ENCODE measurements around the gene PROX1. TPM values are rescaled to one million over a fixed set of nuclear protein-coding genes. Genes with fewer than 3 reads are reported as not detected.

The PROX1 gene
- total RNA-seq, 4 donors from 2014 or later, result 0.68 to 2.8 (median 1.0) TPM

DNA sequence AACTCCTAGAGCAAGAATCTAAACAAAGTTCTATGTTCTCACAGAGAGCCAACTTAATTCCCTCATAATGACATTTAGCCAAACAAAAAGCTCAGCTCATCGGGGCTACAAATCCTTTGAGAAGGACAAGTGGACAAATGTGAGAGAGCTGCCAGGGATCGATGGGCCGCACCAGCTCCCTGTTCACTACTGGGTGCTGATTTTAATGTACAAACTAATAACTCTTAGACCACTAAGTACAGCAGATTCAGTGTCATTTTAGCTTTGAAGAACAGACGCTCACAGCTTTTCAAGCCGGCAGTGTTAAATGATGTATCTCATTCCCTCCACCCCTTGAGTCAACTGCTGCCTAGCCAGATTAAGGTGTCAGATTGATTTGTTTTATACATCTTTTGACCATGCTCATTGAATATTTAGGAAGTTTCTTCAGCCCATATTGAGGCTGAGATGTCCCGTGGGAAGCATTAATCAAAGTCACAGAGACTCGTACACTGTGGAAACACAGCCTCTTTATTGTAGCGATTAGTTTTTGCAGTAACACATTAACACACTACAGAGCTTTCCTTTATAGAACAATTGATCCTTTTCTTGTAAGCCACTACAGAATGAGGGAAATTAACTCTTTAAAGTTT, 21.1 kb downstream of the PROX1 start:
- TF ChIP-seq CTCF (IDR thresholded peaks at IDR 0.05; ENCODE audit: low read depth), result no peak

GRCh38 chr1:214009423-214010196, 21.8 kb downstream of the PROX1 start:
- TF ChIP-seq CTCF (IDR thresholded peaks at IDR 0.05; ENCODE audit: low read depth), result no peak

DNA sequence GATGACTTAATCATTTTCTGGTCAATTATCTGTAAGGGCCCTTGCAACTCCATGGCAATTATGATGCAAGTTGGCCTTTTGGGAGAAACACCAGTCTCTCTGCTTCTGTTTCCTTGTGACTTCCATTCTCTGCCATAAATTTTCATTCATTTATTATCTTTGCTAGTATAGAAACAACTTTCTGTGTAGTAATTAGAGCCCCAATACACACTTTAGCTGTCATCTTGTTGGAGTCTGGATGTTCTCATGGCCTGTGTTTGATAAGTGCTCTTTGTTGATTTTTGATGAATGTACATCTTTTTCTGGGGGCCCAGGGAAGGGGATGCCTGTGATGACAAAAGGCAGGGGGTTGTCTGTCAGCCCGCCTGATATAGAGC, 22.4 kb downstream of the PROX1 start:
- no peak for TF ChIP-seq CTCF (IDR thresholded peaks at IDR 0.05; ENCODE audit: low read depth)

DNA sequence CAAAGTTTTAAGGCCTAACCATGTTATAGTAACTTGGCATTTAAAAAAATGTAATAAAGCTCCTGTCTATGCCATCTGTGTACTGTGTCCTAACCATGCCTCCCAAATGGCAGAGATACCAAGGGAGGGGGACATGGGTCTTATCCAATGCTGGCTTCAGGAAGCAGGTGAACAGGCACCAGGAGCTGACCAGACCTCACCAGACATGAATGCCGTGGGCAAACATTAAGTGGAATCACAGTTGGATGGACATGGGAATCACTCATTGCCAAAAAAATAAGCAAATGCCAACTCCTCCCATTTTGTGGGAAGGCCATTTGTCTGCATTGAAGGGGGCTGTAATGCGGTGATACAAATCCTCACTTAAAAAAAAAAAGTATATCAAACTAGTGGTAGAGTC, 22.9 kb downstream of the PROX1 start:
- TF ChIP-seq CTCF (IDR thresholded peaks at IDR 0.05; ENCODE audit: low read depth), result no peak

- no peak for TF ChIP-seq CTCF (IDR thresholded peaks at IDR 0.05; ENCODE audit: low read depth)
These were observed 24.6 kb downstream of the PROX1 start for GRCh38 chr1:214012418-214012817.

DNA sequence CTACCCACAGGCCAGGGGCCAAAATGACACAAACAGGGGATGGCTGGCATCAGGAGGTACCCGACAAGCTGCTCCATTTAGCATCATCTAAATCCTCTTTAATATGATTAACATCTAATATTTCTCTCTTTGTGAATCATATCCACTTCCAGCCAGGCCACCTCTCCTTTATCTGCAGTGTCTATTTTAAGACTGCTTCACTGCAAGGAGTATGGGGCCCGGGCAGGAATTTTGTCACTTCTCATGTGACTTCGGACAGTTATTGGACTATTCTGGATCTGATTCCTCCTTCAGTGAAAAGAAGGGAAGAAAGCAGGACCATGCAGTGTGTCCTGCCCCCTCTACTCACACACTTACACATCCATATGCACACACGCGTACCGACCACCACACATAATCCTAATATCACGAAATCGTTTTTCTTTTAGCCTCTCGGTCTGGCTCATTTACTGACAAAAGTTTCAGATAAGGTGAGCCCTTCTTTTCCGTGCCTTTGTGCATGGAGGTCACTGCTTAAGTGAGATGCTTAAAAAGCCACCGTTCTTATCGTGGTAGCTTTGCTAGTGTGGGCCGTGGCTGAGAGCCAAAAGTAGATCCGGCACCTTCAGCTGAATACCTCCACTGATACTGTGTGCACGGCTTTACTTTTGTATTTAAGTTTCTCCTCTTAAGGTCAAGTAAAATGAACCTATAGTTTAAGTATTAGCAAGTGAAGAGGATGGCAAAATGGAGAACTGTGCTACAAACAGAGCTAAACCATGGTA, 26.0 kb downstream of the PROX1 start:
- TF ChIP-seq CTCF (IDR thresholded peaks at IDR 0.05; ENCODE audit: low read depth), result no peak

- TF ChIP-seq CTCF (IDR thresholded peaks at IDR 0.05; ENCODE audit: low read depth), result no peak
These were observed 27.0 kb downstream of the PROX1 start for GRCh38 chr1:214014730-214015129.

Measured in subcutaneous adipose tissue (tissue), 4 donors.